M059J (cell line): ENCODE data around the gene GTF3C4. TPM values are rescaled to one million over a fixed set of nuclear protein-coding genes. Genes with fewer than 3 reads are reported as not detected.

Experiments
- DNase-seq: peaks from one replicate; pipeline ENCODE4 v3.0.0-alpha.2; 2012; ENCODE audit warnings: low read depth
- total RNA-seq: library from RNA; depleted of rRNA; stranded (reverse); fragments of >200 nt; shearing (Covaris generic); gene quantifications from 2 replicates; pipeline ENCODE4 v1.2.3, GENCODE V29; 2014

Gene GTF3C4
- total RNA-seq, 1 experiment from 2014 or later = 23.3 TPM

- peak; percentile 100 for DNase-seq
Measured at GRCh38 chr9:132647355-132647754, 22.9 kb upstream of the GTF3C4 start.

- DNase-seq = peak; percentile 60
Measured at GRCh38 chr9:132647806-132648205, 22.5 kb upstream of the GTF3C4 start.

GRCh38 chr9:132648283-132648682 lies 22.0 kb upstream of the GTF3C4 start:
- DNase-seq = no peak

GRCh38 chr9:132648685-132649084 lies 21.6 kb upstream of the GTF3C4 start:
- no peak for DNase-seq

- DNase-seq = peak; percentile 95
Measured at GRCh38 chr9:132651259-132651658, 19.0 kb upstream of the GTF3C4 start.

- DNase-seq = no peak
Measured at GRCh38 chr9:132656299-132656698, 14.0 kb upstream of the GTF3C4 start.

- no peak for DNase-seq
Measured at GRCh38 chr9:132662152-132662945, 7.9 kb upstream of the GTF3C4 start.

GRCh38 chr9:132663117-132663516 lies 7.1 kb upstream of the GTF3C4 start:
- DNase-seq = no peak

GRCh38 chr9:132663851-132664250 lies 6.4 kb upstream of the GTF3C4 start:
- DNase-seq = no peak

GRCh38 chr9:132669319-132669697 lies 956 bp upstream of the GTF3C4 start:
- DNase-seq = peak; percentile 82

- DNase-seq = peak; percentile 79
Measured at GRCh38 chr9:132669698-132670456, 387 bp upstream of the GTF3C4 start, which contains the start of gene DDX31. TSS of gene DDX31 (minus strand) at chr9:132669983. CDS start at chr9:132669934, 49 bp downstream.

GRCh38 chr9:132671620-132672412 lies 1.6 kb downstream of the GTF3C4 start:
- peak; percentile 41 for DNase-seq

- peak; percentile 3 for DNase-seq
Measured at GRCh38 chr9:132672413-132672690, 2.1 kb downstream of the GTF3C4 start.

GRCh38 chr9:132673355-132673754 lies 3.1 kb downstream of the GTF3C4 start:
- DNase-seq = peak; percentile 28

GRCh38 chr9:132674485-132674884 lies 4.2 kb downstream of the GTF3C4 start:
- DNase-seq = no peak

- no peak for DNase-seq
Measured at GRCh38 chr9:132677976-132678375, 7.7 kb downstream of the GTF3C4 start.

GRCh38 chr9:132679946-132680625 lies 9.8 kb downstream of the GTF3C4 start:
- no peak for DNase-seq

GRCh38 chr9:132681561-132681960 lies 11.3 kb downstream of the GTF3C4 start:
- no peak for DNase-seq

- DNase-seq = no peak
Measured at GRCh38 chr9:132683873-132684272, 13.6 kb downstream of the GTF3C4 start.

- DNase-seq = no peak
Measured at GRCh38 chr9:132690696-132691095, 20.4 kb downstream of the GTF3C4 start.

- no peak for DNase-seq
Measured at GRCh38 chr9:132694144-132694543, 23.9 kb downstream of the GTF3C4 start.

GRCh38 chr9:132697230-132697629 lies 27.0 kb downstream of the GTF3C4 start:
- DNase-seq = peak; percentile 12
